H9 (cell line): Measurements from ENCODE around the gene RNPS1. TPM values are rescaled to one million over a fixed set of nuclear protein-coding genes. Genes with fewer than 3 reads are reported as not detected.

Experiments used
- DNase-seq: peaks from one replicate; pipeline ENCODE4 v3.0.0-alpha.2; 2017
- H2AFZ ChIP-seq: one replicate; pipeline ENCODE4 v1.6.1; 2013; ENCODE audit warnings: mild to moderate bottlenecking, low read length, control low read depth, moderate library complexity
- H2AK5ac ChIP-seq: 2 replicates; pipeline ENCODE4 v1.6.1; 2013; ENCODE audit warnings: low read length, control low read depth, mixed read lengths; ENCODE audit not compliant: insufficient read length
- H2BK120ac ChIP-seq: one replicate; pipeline ENCODE4 v1.6.1; 2013; ENCODE audit warnings: low read depth, mild to moderate bottlenecking, low read length, control low read depth, inconsistent platforms; ENCODE audit not compliant: poor library complexity, severe bottlenecking
- H2BK12ac ChIP-seq: 2 replicates; pipeline ENCODE4 v1.6.1; 2013; ENCODE audit warnings: low read length, control low read depth, mixed read lengths, low read depth; ENCODE audit not compliant: insufficient read length
- H2BK15ac ChIP-seq: 2 replicates; pipeline ENCODE4 v1.6.1; 2013; ENCODE audit warnings: low read depth, low read length, control low read depth
- H2BK20ac ChIP-seq: one replicate; pipeline ENCODE4 v1.6.1; 2013; ENCODE audit warnings: low read depth, mild to moderate bottlenecking, low read length, control low read depth, inconsistent platforms; ENCODE audit not compliant: poor library complexity, severe bottlenecking
- H2BK5ac ChIP-seq: 2 replicates; pipeline ENCODE4 v1.6.1; 2013; ENCODE audit warnings: low read length, control low read depth, mixed read lengths; ENCODE audit not compliant: insufficient read length
- H3K14ac ChIP-seq: 2 replicates; pipeline ENCODE4 v1.6.1; 2013; ENCODE audit warnings: low read length, control low read depth; ENCODE audit not compliant: insufficient read depth
- H3K18ac ChIP-seq: 2 replicates; pipeline ENCODE4 v1.6.1; 2013; ENCODE audit warnings: low read depth, mild to moderate bottlenecking, mixed read lengths, low read length, control low read depth; ENCODE audit not compliant: insufficient read length
- H3K23ac ChIP-seq: 2 replicates; pipeline ENCODE4 v1.6.1; 2013; ENCODE audit warnings: low read length, control low read depth, mixed read lengths, low read depth; ENCODE audit not compliant: insufficient read length
- H3K23me2 ChIP-seq: 2 replicates; pipeline ENCODE4 v1.6.1; 2013; ENCODE audit warnings: low read depth, mild to moderate bottlenecking, mixed read lengths, low read length, control low read depth; ENCODE audit not compliant: insufficient read length, poor library complexity, severe bottlenecking
- H3K27ac ChIP-seq: 2 replicates; pipeline ENCODE4 v1.5.1; 2013; ENCODE audit warnings: low read length, control low read depth, mixed read lengths, low read depth; ENCODE audit not compliant: insufficient read length
- H3K27me3 ChIP-seq: 2 replicates; pipeline ENCODE4 v1.6.1; 2013; ENCODE audit warnings: low read length, control low read depth, inconsistent platforms; ENCODE audit not compliant: insufficient read depth
- H3K4ac ChIP-seq: 2 replicates; pipeline ENCODE4 v1.6.1; 2013; ENCODE audit warnings: low read depth, mild to moderate bottlenecking, control low read depth, inconsistent platforms, low read length, moderate library complexity
- H3K4me1 ChIP-seq: 2 replicates; pipeline ENCODE4 v1.6.1; 2013; ENCODE audit warnings: low read length, control low read depth, inconsistent platforms; ENCODE audit not compliant: insufficient read depth
- H3K4me2 ChIP-seq: 2 replicates; pipeline ENCODE4 v1.6.1; 2013; ENCODE audit warnings: low read length, control low read depth, mixed read lengths; ENCODE audit not compliant: insufficient read length, insufficient read depth
- H3K56ac ChIP-seq: 2 replicates; pipeline ENCODE4 v1.6.1; 2013; ENCODE audit warnings: low read depth, mild to moderate bottlenecking, mixed read lengths, low read length, control low read depth; ENCODE audit not compliant: insufficient read length
- H3K79me1 ChIP-seq: 2 replicates; pipeline ENCODE4 v1.6.1; 2013; ENCODE audit warnings: low read depth, mild to moderate bottlenecking, moderate library complexity, low read length, control low read depth, inconsistent platforms; ENCODE audit not compliant: insufficient read depth, poor library complexity, severe bottlenecking
- H3K79me2 ChIP-seq: 2 replicates; pipeline ENCODE4 v1.6.1; 2013; ENCODE audit warnings: low read length, control low read depth, inconsistent platforms; ENCODE audit not compliant: insufficient read depth
- H3K9ac ChIP-seq: 2 replicates; pipeline ENCODE4 v1.6.1; 2013; ENCODE audit warnings: low read length, control low read depth, mixed read lengths; ENCODE audit not compliant: insufficient read length; ENCODE audit errors: extremely low read depth
- H3K9me3 ChIP-seq: one replicate; pipeline ENCODE4 v1.6.1; 2013; ENCODE audit warnings: low read depth, low read length, inconsistent platforms; ENCODE audit not compliant: control insufficient read depth
- H3T11ph ChIP-seq: one replicate; pipeline ENCODE4 v1.6.1; 2013; ENCODE audit warnings: mild to moderate bottlenecking, low read length, control low read depth, inconsistent platforms
- H4K20me1 ChIP-seq: one replicate; pipeline ENCODE4 v1.6.1; 2013; ENCODE audit not compliant: control insufficient read depth, insufficient read length, insufficient read depth
- H4K5ac ChIP-seq: 2 replicates; pipeline ENCODE4 v1.6.1; 2013; ENCODE audit warnings: low read depth, mild to moderate bottlenecking, mixed read lengths, low read length, control low read depth; ENCODE audit not compliant: insufficient read length
- H4K8ac ChIP-seq: replicated peaks from 2 replicates; pipeline ENCODE4 v1.6.1; 2013; ENCODE audit warnings: low read length, control low read depth, mixed read lengths, low read depth; ENCODE audit not compliant: insufficient read length
- H4K91ac ChIP-seq: 2 replicates; pipeline ENCODE4 v1.6.1; 2013; ENCODE audit warnings: low read depth, mild to moderate bottlenecking, moderate library complexity, mixed read lengths, low read length, control low read depth; ENCODE audit not compliant: insufficient read length
- H3K27ac Mint-ChIP-seq, 3 experiments: 2 replicates in 2 of 3; 3 replicates in 1 of 3; pipeline ENCODE4 v1.8.0; 2020 to 2021; ENCODE audit warnings: mixed read lengths in 3 of 3, mild to moderate bottlenecking in 1 of 3, moderate library complexity in 1 of 3
- H3K27me3 Mint-ChIP-seq: 2 replicates; pipeline ENCODE4 v1.8.0; 2021; ENCODE audit warnings: low read depth, mild to moderate bottlenecking, moderate library complexity, mixed read lengths
- H3K36me3 Mint-ChIP-seq, 3 experiments: 2 replicates in 2 of 3; 3 replicates in 1 of 3; pipeline ENCODE4 v1.8.0; 2020 to 2021; ENCODE audit warnings: low read depth in 3 of 3, mixed read lengths in 3 of 3; ENCODE audit not compliant: insufficient read depth in 1 of 3
- H3K4me1 Mint-ChIP-seq, 2 experiments: 2 replicates each; pipeline ENCODE4 v1.8.0; 2020; ENCODE audit warnings: mixed read lengths in 2 of 2
- H3K4me3 Mint-ChIP-seq, 2 experiments: 2 replicates in 1 of 2; 3 replicates in 1 of 2; pipeline ENCODE4 v1.8.0; 2020 to 2021; ENCODE audit warnings: mild to moderate bottlenecking in 2 of 2, mixed read lengths in 2 of 2, moderate library complexity in 1 of 2
- H3K9me3 Mint-ChIP-seq, 2 experiments: 2 replicates in 1 of 2; 3 replicates in 1 of 2; pipeline ENCODE4 v1.8.0; 2020; ENCODE audit warnings: mild to moderate bottlenecking in 2 of 2, mixed read lengths in 2 of 2, moderate library complexity in 1 of 2
- WGBS: extraction: QIAGEN DNeasy Blood & Tissue Kit; methylation state at CpG from one replicate; pipeline ENCODE4 v1.1.7; 2013; ENCODE audit warnings: missing lambda C conversion rate, low lambda C conversion rate, mixed read lengths; ENCODE audit not compliant: insufficient read length; ENCODE audit errors: extremely low coverage; 5-methylcytosine and 5-hydroxymethylcytosine counted together
- total RNA-seq: library from RNA; stranded (reverse); gene quantifications from 2 replicates; pipeline ENCODE4 v1.2.1, GENCODE V29; 2021
- TF ChIP-seq, protein P1 (sequence below): fragments of 200-600 bp; sonication (generic); conservative IDR thresholded peaks from 3 replicates; pipeline ENCODE4 v1.8.0; 2021; ENCODE audit warnings: antibody characterized with exemption, mild to moderate bottlenecking

Gene RNPS1
- total RNA-seq, 1 experiment from 2014 or later: 384 TPM

DNA sequence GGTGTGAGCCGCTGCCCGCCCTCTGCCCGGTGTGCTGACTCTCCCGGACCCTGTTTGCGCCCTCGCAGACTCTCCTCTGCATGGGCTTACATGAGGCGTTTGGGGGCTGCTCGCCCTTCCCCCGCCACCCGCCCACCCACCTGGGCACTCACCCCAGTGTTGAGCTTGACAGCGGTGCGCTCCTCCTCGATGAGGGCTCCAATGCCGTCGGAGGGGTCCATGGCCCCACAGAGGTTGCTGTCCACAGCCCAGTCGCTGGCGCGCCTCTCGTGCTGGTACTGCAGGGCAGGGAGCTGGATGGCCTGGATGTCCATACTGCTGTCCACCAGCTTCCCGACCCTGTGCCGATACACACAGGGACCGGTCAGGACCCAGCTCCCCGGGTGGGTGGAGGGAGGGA, 21.4 kb upstream of the RNPS1 start:
- no peak overlapping the region for H3K4ac ChIP-seq
- no peaks in the 10 kb centered on the region; the same call in 1 of the 2 replicates for H3K27me3 Mint-ChIP-seq
- no peak overlapping the region; a peak in 1 of 7 replicates for H3K27ac Mint-ChIP-seq
- H2BK20ac ChIP-seq: no peak overlapping the region
- no peaks in the 10 kb centered on the region for H3K36me3 Mint-ChIP-seq
- no CpG with 5 or more reads among the region's 23 CpGs for WGBS
- no peak overlapping the region for H3K27ac ChIP-seq
- H3T11ph ChIP-seq: no peak overlapping the region
- no peaks in the 10 kb centered on the region for H3K79me1 ChIP-seq
- no peak overlapping the region for H2BK15ac ChIP-seq
- no peak overlapping the region for H2BK5ac ChIP-seq
- H4K20me1 ChIP-seq: no peaks in the 10 kb centered on the region
- H3K9me3 ChIP-seq: no peaks in the 10 kb centered on the region
- no peaks in the 10 kb centered on the region for H3K23me2 ChIP-seq
- H2BK120ac ChIP-seq: no peak overlapping the region
- no peaks in the 10 kb centered on the region for H3K4me1 ChIP-seq
- no peaks in the 10 kb centered on the region for H3K79me2 ChIP-seq
- no peak overlapping the region for H3K18ac ChIP-seq
- H3K14ac ChIP-seq: no peak overlapping the region; the same call in 1 of the 2 replicates
- H3K27me3 ChIP-seq: no peaks in the 10 kb centered on the region
- H4K8ac ChIP-seq: no peak overlapping the region
- H4K5ac ChIP-seq: no peak overlapping the region
- no peak overlapping the region for H3K23ac ChIP-seq
- no peak overlapping the region for H3K4me3 Mint-ChIP-seq
- H3K9me3 Mint-ChIP-seq: no peaks in the 10 kb centered on the region
- H2BK12ac ChIP-seq: no peak overlapping the region
- DNase-seq: no peak
- H3K4me1 Mint-ChIP-seq: 0 out of 4 replicates have a peak, but pooled peaks cover 0 to 3% of the 10 kb centered on the region in 2 experiments
- no peak overlapping the region for H2AK5ac ChIP-seq
- H3K56ac ChIP-seq: no peak overlapping the region
- no peak overlapping the region for H3K9ac ChIP-seq
- H4K91ac ChIP-seq: no peak overlapping the region
- TF ChIP-seq, protein P1, sequence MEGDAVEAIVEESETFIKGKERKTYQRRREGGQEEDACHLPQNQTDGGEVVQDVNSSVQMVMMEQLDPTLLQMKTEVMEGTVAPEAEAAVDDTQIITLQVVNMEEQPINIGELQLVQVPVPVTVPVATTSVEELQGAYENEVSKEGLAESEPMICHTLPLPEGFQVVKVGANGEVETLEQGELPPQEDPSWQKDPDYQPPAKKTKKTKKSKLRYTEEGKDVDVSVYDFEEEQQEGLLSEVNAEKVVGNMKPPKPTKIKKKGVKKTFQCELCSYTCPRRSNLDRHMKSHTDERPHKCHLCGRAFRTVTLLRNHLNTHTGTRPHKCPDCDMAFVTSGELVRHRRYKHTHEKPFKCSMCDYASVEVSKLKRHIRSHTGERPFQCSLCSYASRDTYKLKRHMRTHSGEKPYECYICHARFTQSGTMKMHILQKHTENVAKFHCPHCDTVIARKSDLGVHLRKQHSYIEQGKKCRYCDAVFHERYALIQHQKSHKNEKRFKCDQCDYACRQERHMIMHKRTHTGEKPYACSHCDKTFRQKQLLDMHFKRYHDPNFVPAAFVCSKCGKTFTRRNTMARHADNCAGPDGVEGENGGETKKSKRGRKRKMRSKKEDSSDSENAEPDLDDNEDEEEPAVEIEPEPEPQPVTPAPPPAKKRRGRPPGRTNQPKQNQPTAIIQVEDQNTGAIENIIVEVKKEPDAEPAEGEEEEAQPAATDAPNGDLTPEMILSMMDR: no peak
- H3K4me2 ChIP-seq: no peak overlapping the region
- H2AFZ ChIP-seq: no peak overlapping the region
